HG03521 (cell line): Measurements from ENCODE around the gene LIMA1.
"Not testable (repeated sequence)": the region's sequence is repeated elsewhere in the genome, so short reads cannot be mapped to it uniquely, and the experiment has no call there.

Experiments
- ATAC-seq: cut with Tn5 transposase; IDR thresholded peaks from one replicate; pipeline ENCODE4 v1.9.1; 2021; ENCODE audit warnings: mild to moderate bottlenecking, moderate library complexity; ENCODE audit not compliant: unreplicated experiment

The LIMA1 gene

DNA sequence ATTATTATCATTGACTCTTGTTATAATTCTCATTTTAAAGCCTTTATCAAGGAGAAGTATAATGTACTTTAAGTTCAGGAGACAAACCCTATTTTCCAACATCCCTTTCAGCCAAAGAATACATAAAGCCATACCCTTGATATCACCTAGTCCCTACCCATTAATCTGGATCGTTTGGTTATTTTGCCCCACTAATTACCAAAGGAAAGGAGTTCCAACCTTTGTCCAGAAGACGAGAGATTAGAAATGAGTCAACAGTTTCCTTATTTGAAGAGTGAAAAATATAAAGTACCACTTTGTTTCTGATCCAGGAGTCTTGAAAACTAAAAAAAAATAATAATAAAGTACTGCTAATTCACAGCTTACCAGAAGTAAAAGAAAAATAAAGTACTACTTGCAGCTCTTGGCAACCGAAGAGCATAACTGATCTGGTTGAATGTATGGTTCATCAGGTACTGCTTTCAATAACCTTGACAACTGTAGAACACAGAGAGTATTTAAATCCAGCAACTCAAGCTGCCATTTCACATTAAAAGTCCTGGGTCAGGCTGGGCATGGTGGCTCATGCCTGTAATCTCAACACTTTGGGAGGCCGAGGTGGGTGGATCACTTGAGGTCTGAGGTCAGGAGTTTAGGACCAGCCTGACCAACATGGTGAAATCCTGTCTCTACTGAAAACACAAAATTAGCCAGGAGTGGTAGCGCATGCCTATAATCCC lies 33.7 kb downstream of the LIMA1 start:
- ATAC-seq, result no peak

GRCh38 chr12:50248883-50249282 lies 34.4 kb downstream of the LIMA1 start:
- no peak for ATAC-seq

DNA sequence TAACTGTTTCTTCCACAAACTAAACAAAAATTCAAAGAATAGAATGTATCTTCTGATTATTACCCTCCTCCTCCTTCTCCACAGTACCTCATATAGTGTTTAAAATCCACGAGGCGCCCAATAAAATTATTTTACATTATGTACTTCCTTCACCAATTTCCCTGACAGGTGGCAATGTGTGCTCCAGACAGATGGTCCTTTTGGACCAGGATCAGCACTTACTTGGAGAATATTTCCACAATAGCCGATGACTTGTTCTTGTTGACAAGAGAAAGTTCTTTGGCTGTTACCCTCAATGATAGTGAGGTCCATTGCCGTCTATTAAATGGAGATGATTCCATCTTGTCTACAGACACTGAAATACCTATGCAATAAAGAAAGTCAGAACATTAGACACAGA lies 34.9 kb downstream of the LIMA1 start:
- ATAC-seq, result no peak

GRCh38 chr12:50247665-50248064 lies 35.7 kb downstream of the LIMA1 start:
- ATAC-seq, result not testable (repeated sequence)

DNA sequence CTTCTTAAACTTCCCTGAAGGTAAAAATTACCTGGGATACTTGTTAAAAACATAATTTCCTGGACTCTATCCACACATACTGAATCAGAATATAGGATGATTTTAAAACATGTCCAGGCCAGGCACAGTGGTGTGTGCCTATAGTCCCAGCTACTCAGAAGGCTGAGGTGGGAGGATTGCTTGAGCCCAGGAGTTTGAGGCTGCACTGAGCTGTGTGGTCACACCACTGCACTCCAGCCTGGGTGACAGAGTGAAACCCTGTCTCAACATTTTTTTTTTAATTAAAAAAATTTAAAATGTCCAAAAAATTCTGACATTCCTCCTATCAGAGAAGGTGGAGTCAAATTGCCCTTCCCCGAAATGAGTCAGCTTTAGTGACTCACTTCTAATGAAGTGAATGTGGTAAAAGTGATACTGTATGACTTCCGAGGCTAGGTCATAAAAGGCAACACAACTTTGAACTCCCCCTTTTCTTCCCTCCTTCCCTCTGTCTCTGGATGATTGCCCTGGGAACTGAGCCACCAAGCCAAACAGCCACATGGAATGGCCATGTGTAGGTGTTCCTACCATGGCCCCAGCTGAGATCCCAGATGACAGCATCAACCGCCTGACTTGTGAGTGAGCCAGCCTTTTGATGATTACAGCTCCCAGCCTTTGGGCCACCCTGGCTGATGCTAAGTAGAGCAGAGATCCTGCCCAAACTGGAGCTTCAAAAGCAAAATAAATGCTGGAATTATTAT lies 36.3 kb downstream of the LIMA1 start:
- ATAC-seq, result no peak

- ATAC-seq, result no peak
Measured at GRCh38 chr12:50246197-50246865, 37.0 kb downstream of the LIMA1 start.

GRCh38 chr12:50243507-50243906 lies 39.8 kb downstream of the LIMA1 start:
- ATAC-seq, result no peak

DNA sequence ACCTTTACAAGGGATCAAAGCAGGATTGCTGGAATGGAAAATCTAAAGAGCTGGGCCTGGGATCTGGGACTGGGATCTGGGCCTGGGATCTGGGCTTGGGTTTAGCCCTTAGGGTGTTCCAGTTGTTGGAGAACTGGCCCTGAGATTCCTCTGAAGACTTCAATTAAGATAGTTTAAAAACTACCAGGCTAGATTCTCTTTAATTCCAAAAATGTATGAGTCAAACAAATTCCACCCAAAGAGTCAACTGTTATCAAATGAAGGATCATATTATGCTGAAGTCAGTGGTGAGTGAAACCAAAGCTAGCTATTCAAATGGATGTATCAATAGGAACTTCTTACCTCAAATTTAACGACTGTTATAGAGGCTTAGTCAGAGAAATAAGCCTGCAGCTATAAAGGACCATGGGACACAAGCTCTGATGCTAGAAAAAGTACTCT lies 40.5 kb downstream of the LIMA1 start:
- ATAC-seq, result no peak

DNA sequence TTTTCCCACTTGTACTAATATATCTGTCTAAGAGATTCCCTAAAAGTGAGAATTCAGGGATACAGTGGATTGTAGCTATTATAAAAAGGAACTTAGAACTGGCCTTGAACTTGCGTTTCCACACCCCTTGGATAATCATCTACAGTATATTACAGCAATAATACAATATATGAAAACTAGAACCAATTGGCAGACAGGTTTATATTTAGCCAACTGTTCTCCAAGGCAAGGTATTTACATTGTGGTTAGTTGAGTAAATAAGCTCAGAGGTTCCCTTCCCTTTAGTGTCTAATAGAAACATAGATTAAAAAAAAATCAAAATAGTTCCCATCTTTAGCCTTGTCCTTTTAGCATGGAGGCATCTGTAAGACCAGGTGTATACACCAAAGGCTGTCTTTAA lies 42.1 kb downstream of the LIMA1 start:
- no peak for ATAC-seq

GRCh38 chr12:50240792-50241114 lies 42.6 kb downstream of the LIMA1 start:
- ATAC-seq, result no peak

DNA sequence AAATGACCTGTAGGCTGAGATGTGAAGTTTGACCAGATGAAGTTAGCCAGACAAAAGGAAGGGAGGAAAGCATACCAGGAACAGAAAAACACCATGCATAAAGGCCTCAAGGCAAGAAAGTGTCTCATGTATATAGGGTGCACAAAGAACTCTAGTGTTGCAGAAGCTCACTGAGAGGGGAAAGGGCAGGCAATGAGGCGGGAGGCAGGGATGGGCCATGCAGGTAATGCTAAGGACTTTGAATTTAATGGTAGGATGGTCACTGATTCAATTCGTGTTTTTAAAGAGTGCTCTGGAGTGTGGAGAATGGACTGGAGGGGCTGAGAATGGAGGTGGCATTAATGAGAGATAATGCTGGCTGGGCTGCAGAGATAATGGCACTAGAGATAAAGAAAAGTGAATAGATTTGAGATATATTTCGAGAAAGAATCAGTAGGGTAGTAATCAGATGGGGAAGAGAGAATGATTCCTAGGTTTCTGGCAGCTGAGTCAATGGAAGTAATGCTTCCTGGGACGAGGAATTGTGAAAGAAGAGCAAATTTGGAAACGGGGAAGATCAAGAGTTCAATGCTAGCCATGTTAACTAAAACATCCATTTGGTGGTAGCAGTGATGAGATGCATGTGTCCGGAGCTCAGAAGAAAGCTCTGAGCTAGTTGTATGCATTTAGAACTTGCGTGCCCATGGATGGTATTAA lies 43.1 kb downstream of the LIMA1 start:
- ATAC-seq, result no peak

DNA sequence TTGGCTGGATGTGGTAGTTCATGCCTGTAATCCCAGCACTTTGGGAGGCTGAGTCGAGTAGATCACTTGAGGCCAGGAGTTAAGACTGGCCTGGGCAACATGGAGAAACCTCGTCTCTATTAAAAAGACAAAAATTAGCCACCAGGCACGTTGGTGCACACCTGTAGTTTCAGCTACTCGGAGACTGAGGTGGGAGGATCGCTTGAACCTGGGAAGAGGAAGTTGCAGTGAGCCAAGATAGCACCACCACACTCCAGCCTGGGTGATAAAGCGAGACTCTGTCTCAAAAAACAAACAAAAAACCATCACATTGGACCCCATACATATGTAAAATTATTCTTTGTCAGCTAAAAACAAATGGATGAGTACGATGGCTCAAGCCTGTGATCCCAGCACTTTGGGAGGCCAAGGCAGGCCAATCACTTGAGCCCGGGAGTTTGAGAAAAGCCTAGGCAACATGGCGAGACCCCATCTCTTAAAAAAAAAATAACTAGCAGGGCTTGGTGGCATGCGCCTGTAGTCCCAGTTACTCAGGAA lies 43.9 kb downstream of the LIMA1 start:
- ATAC-seq, result no peak

DNA sequence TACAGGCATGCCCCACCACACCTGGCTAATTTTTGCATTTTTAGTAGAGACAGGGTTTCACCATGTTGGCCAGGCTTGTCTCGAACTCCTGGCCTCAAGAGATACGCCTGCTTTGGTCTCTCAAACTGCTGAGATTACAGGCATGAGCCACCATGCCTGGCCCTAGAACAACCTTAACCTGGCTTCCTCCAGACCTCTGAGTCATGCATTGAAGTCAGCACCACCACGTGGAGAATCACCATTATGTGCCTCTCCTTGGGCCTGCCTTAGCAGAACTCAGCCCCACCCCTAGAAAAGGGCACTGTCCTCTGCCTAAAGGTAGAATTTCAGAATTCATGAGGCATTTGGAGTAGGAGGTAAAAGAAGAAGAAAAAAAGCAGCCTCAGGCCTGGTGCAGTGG lies 49.0 kb downstream of the LIMA1 start:
- ATAC-seq, result no peak

- ATAC-seq, result no peak
Measured at GRCh38 chr12:50232771-50233209, 50.5 kb downstream of the LIMA1 start.

DNA sequence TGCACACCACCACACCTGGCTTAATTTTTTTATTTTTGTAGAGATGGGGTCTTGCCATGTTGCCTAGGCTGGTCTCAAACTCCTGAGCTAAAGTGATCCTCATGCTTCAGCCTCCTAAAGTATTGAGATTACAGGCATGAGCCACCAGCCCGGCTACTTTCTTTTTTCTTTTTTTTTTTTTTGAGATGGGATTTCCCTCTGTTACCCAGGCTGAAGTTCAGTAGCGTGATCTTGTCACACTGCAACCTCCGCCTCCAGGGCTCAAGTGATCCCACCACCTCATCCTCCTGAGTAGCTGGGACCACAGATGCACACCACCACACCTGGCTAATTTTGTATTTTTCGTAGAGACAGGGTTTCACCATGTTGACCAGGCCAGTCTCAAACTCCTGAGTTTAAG lies 51.1 kb downstream of the LIMA1 start:
- ATAC-seq, result no peak

DNA sequence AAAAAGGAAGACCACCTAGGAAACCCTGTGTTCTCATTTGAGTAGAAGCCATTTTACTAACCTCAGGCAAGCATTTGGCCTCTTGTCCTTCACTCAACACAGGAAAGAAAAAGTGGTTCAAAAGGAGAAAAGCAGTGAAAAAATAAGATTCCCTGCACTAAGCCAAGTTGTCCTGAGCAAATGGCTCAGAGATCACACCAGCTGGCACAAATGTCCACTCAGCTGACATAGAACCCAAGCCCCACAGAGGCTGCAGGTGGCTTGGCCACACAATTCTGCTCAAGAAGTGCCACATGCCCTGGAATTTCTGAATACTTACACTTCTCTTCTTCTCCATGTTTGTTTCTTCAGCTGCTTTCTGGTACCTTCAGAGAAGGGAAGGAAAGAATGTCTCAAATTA lies 52.0 kb downstream of the LIMA1 start:
- no peak for ATAC-seq

DNA sequence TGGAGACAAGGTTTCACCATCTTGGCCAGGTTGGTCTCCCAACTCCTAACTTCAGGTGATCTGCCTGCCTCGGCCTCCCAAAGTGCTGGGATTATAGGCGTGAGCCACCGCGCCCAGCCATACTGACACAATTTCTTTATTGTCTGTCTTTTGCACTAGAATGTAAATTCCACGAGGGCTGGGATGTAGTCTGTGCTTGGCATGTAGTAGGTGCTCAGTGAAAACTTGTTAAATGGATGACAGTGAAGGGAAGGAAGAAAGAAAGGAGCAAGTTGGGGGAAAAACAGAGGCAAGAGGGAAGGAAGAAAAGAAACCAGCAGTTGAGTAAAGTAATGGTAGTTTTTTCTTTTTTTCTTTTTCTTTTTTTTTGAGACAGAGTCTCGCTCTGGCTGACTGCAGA lies 53.1 kb downstream of the LIMA1 start:
- ATAC-seq, result no peak

DNA sequence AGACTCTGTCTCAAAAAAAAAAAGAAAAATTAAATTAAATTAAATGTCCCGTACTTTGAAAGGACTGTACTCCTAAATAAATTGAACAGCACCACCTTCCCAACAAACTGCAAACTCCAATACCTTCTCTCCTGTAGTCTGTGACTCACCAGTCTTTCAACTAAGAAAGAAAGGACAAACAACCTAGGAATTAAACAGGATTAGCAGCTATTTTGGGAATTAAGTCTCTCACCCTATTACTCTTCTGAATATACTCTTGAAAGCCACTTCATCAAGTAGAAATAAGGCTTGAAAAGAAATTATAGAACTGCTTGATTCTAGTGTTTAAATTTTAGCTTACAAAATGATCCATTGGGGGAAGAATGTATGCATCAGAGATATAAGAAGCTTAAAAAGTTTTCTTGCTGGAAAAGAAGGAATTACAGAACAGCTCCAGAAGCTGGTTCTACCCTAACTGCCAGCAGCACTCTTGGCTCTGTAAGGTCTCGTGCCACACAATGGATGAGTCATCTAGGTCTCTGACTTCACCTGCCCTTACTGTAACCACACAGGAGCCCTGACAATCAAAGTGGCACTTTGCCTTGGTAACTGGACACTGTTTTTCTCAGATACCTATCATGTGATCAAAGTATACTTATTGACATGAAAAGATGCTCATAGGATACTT lies 59.2 kb downstream of the LIMA1 start:
- ATAC-seq, result peak; percentile 47

- ATAC-seq, result no peak
Measured at GRCh38 chr12:50222275-50222783, 61.0 kb downstream of the LIMA1 start.

DNA sequence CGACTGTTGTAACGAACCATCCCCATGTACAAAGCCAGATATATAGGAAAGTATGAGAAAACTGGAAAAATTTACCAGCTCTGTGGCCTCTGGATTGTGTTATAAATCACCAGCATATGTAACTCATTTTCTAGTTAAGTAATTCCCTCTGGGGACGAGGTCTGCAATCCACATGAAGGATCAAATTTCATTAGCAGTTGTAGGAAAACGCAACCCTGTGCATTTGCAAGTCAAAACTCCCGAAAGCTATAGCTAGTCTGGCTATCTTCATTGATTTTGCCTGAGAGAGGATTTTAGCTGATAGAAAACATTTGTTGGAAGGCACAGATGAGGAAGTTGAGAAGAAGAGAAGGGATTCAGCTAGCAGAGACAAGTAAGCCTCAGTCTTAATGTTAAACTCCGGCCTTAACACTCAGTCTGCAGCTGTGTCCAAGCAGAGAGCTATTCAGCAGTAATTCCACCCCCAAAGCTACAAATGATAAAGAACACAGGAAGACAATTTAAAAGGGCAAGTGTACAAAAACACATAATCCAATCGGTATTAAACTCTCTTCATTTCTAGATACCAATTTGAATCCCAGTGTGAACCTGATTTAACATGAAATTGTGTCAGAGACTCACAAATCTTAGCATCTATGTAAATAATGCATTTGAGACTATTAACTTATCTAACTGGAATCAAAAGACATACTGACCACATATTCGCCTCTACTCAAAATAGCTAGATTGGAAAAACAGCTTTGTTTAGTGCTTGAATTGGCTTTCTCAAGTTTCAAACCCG lies 61.9 kb downstream of the LIMA1 start:
- ATAC-seq, result no peak
